Activated CD4-positive, CD25-positive, alpha-beta regulatory T cell treated with anti-CD3 and anti-CD28 coated beads, Interleukin-2, amount 50 U/mL, for 16 hours (primary cell): Measurements from ENCODE around the gene GLMP.
A peak's percentile ranks its signal among the peaks of the same experiment; 100 is the strongest.

ENCODE experiments used
- DNase-seq: peaks from one replicate; pipeline ENCODE4 v3.0.0-alpha.2; 2020; ENCODE audit warnings: low read depth, low spot score

The GLMP gene

DNA sequence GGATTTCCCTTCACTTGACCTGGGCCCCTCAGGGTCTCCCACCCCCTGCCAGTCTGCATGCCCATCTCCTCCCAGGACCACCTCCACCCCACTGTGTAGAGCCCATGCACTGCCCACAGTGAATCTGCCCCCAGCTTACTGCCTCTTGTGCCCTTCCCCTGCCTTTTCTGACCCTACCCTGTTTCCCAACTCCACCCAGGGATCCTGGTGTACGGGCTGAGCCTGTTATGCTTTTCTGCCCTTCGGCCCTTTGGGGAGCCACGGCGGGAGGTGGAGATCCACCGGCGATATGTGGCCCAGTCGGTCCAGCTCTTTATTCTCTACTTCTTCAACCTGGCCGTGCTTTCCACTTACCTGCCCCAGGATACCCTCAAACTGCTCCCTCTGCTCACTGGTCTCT is 9.4 kb downstream of the GLMP start:
- DNase-seq, result no peak

DNA sequence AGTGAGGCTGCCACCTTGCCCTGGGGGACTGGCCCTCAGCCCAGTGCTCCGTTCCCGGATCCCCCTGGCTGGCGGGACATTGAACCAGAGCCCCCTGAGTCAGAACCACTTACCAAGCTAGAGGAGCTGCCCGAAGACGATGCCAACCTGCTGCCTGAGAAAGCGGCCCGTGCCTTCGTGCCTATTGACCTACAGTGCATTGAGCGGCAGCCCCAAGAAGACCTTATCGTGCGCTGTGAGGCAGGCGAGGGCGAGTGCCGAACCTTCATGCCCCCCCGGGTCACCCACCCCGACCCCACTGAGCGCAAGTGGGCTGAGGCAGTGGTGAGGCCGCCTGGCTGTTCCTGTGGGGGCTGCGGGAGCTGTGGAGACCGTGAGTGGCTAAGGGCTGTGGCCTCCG is 10.0 kb downstream of the GLMP start:
- DNase-seq, result no peak

DNA sequence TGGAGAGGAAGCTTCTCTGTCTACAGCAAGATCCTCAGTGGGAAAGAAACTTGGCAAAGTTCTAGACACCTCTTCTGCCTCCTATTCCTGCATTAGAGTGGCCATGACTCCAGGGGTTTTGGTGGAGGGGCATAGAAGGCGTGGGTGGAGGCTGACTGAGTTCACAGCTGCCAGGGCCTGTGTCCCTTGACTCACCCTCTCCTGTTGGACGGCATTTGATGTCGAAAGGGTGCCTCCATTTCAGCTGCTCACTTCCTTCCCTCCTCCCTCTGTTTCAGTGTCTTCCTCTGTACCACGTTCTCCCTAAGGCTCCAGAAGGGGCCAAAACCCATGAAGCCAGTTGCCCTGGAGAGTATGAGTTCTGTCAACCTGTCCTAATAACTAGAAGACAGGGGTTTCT is 10.7 kb downstream of the GLMP start:
- no peak for DNase-seq

DNA sequence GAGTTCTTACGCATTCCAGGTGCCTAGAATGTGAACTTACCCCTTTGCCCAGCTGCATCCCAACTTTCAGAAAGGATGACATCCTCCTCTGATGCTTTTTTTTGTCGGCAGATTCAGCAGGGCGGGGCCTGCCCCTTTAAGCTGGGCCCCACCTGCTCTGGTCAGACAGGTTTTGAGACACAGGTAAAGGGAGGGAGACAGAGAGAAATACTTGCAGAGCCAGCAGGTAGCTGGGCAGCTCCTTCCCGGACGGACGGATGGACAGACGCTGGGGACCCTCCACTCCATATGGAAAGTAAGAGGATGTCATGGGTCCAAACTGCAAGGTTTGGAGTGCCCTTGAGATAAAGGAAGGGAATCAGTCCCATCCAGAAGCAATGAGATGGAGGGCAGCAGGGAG is 11.4 kb downstream of the GLMP start, which contains the start of gene TMEM79:
Gene TMEM79 (plus strand): TSS at position 214 of the 400 bp plus-strand sequence. CDS start 902 bp downstream, outside the sequence.
- DNase-seq, result no peak

DNA sequence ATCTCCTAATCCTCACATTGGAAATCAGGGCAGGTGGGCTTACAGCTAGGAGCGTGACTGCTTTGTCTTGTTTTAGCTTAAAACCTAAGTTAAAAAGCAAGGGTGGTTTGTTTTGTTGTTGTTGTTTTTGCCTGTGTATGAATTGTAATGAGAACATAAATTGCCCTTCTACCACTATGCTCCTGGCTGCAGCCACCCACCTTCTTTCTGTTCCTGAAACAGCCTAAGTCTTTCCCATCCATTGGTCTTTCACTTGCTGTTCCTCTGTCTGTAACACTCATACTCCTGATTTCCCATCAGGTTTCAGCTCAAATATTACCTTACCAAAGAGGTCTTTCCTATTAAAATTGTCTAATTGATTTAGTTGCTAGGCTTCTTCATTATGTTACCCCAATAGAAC is 12.0 kb downstream of the GLMP start:
- DNase-seq, result no peak

DNA sequence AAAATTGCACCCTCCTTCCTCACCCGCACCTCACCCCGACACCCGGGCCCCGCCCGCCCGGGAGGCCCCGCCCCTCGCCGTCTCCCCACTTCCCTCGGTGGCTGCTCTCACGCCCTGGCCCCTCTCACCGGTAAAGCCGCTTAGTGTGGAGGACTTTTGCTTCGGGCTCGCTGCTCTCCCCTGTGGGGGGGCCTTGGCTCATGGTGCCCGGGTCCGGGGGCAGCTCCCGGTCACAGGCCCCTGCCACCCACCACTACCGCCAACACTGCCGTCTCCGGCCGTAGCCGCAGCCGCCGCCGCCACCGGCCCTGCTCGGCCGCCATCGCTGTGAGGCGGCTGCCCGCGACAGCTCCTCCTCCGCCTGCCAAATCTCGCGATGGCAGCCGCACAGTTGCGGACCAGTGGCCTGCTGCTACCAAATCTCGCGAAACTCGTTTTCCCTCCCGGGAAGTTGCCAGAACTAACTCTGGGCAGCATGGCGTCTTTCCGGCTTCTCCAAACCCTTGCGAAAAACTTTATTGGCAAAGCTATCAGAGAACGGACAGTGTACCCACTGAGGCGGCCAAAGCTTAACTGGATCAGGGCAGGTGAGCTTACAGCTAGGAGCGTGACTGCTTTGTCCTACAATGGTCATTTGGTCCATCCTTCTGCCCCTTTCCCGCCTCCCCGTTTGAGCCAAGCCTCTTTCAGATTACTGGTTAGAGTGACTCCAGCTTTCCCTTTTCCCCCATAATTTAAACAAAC is 12.8 kb downstream of the GLMP start, which contains the start of gene SMG5:
Gene SMG5 (minus strand): TSS at position 347 of the 744 bp plus-strand sequence. CDS start 145 bp downstream, at position 202.
- DNase-seq, result peak; percentile 88

DNA sequence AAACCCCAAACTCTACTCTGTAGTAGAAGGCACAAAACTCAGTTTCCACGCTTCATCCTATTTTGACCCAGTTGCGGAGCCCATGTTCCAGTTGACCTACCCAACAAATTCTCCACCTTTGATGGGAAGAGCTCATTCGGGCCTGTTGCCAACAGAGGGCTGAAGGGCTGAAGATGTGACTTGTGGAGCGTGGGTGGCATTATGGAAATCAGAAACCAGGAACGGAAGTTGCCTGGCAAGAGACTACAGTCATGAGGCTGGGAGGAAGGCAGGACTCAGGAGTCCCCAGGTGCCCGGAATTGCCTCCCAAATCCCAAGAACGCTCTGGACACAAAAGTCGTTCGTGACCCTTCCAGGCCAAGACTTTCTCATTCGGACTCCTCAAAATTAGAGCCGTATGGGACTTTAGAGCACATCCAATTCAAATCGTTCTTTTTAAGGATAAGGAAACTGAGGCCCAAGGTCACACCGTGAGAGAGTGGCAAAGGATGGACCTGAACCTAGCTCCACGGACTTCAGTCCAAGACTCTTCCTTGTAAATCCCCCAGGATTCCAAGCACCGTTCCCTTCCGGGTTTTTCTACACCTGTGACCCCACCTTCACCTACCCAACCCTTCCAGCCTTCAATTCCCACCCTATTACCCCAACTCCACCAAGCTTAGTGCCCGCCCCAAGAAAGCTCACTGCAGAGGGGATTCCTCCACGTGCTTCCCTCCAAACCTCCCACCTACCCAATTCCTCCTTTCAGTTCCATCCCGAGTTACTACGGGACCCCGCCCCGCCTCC is 13.6 kb downstream of the GLMP start:
- no peak for DNase-seq

DNA sequence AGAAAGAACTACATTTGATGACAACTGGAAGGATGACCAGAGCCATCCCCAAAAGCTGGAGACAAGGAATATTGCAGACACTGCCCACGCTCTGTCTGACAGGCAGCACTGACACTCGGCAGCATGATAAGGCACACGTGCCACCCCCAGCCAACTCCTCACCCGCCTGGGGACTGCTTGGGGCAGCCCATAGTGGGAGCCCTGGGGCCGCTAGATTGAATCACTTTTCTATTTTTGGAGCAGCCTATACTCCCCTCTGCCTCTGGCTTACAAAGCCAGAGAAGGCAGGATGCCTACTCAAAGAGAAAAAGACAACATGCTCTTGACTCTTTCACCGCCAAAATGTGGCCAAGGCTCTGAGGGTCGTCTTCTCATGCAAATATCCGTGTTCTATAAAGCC is 14.2 kb downstream of the GLMP start:
- no peak for DNase-seq

DNA sequence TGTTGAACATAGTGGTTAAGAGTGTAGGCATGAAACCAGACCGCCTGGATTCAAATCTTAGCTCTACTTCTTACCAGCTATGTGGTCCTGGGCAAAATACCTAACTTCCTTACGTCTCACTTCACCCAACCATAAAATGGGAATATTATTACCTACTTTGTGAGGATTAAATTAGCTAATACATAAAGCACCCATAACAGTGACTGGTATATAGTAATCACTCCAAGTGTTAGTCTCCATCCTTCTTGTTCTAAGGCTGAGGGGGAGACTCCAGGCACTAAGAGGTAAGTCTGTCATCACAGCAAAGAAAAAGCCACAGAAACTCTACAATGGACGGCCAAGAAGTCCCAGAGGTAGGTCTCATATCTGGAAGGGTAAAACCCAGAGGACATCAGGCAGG is 15.6 kb downstream of the GLMP start:
- no peak for DNase-seq

DNA sequence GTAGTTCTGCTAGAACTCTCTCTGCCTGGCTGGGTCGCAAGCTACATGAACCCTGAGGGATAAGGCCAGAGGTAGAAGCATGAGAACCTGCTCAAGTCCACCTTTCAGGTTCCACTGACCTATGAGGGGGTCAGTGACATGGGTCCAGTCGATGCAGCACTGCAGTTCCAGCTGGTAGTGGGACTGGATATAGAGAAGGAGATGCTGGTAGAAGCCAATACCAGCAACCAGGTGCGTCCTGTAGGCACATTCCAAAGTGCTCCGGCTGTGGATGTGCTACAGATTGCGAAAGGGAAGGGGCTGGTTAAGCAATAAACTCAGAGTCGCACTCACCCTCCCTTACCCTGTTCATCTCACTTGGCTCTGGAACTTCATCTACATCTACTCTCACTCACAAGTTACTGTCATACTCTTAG is 18.5 kb downstream of the GLMP start:
- DNase-seq, result no peak

DNA sequence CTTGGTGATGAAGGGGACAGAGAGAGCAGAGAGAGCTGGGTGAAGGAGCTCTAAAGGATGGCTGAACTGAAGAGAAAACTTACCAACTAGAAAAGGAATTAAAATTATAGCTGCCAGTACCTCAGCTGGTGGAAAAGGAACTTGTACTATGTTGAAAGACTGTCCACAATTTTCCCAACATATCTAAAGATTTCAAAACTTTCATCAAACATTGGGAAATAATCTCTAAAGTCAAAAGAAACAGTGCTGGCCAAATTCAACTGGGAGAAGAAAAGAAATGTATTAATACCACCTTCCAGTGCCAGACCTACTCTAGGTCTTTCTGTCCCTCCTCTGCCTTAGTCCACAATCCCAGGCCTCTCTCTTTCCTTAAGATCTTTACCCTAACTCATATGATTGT is 18.9 kb downstream of the GLMP start:
- DNase-seq, result no peak

DNA sequence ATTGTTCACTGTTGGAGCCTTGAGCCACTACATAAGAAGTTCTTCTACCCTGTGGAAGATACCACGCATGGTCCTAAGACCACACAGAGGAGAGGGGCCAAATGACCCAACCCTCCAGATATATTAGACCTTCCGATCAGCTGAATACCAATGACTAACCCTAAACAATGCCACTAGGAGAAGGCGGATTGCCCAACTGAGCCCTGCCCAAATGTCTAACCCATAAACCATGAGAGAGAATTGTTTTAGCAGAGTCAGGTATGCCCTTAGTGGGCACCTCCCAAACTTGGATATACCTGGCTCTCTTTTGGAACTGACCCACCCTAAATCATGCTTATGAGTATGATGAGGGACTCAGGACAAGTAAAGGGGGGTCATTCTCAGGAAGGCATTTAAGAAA is 25.2 kb downstream of the GLMP start:
- DNase-seq, result no peak

DNA sequence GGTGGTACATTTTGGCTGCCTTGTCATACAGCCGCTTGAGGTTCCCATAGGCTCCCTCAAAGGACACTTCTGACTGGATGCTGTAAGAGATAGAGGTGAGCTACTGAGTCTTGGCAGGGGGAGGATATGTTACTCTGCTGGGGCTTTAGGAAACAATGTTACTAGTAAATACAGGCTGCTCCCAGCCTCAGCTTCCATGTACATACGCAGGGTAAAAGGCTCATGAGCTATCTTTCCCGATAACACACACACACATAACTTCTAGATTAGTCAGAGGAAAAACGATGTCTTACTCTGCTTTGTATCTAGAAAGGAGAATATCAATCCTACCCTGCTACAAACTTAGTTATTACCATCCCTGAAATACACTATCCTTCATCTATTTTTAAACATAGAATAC is 27.1 kb downstream of the GLMP start:
- DNase-seq, result no peak

DNA sequence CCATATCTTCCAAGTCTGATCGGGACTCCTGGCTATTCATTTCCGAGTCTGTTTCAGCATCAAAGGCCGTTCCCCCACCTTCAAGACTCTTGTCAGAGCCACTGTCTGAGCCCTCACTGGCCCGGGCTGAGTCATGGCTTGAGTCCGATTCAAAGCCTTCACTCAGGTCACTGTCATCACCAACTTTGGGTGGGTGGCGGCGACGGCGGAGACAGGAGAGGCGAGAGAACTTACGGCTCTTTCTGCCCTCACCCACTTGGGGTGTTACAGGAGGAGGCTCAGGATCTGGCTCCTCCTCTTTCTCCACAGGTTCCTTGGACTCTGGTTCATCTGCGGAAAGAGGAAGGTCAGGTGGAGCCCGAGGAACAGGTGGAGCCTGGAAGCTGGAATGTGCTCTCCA is 29.4 kb downstream of the GLMP start:
- no peak for DNase-seq

DNA sequence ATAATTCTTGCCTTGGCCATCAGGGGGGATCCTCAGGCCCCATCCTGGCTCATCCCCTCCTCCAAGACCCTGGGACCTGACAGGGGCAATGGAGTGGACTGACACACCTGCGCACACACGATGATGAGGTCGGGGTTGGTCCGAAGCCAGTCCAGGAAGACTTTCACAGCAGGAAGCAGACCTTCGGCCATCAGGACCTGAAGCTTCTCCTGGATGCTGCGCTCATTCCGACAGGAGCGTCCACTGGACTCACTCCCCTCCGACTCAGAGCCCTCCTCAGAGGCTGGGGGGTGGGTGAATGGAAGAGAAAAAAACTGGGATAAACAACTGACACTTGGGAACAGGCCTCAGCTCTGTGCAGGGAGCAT is 32.2 kb downstream of the GLMP start:
- DNase-seq, result no peak

DNA sequence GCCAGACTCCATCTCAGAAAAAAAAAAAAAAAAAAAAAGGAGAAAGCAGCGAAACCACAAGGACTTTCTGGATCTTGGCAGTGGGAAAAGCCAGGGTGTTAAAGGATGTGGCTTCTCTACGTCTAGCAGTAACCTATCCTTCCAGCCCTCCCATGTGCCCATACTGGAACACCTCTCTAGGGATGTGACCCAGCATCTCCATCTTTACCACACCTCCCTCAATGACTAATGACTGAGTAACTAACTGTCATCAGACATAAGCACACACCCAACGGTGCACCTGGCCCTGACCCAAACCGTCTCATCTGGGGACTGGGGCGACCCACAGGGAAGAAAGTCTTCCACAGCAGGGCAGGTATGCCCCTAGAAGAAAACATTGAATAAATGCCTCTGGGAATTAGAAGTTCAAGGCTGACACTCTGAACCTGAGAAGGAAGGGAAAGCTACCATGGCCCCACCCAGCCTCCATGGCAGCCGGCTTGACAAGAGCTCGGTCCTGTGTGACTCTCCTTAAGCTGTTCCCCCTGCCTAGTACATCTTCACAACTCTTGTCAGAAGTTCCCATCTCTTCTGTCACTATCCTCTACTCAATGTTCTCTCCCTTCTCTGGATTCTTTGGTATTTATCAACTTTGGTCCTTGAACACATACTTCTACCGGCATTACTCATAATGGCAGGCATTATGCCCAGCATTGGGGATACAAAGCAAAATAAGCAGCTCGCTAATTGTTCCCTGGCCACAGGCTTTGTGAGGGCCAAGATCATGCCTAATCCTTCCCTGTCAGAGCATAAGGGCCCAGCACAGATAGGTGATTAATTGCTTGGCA is 32.8 kb downstream of the GLMP start:
- DNase-seq, result no peak

DNA sequence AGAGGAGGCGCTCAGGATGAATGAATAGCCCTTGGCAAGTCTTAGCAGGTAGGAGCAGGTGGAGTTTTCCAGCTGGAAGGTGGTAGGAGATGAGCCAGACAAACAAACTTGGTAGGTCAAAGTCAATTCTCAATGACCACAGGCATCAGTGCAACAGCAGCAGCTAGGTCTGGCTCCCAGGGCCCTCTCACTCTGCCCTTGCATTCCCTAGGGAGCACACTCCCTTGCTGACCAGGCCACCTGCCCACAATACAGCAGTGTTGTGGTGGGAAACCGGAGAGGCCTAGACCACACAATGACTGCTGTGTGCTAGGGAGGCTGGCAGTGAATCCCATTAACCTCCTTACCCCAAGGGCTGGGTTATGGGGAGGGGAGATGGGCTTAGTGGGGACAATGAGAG is 34.6 kb downstream of the GLMP start:
- DNase-seq, result no peak

DNA sequence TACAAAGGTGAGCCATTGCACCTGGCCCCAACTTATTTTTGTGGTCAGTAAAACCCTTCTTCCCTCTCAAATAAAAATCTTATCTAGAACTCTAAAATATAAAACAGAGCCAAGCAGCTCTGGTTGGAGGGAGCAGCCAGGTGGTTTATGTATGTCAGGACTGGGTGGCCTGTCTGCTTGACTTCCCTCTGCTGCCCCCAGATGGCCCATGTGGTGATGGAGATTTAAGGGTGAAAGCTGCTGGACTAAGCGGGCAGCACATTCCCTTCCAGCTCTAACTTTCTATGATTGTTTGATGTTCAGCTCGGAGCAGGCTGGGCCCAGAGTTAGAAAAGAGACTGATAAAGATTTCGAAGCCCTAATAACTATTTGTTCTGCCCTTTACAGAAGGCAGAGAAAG is 35.7 kb downstream of the GLMP start:
- DNase-seq, result no peak

DNA sequence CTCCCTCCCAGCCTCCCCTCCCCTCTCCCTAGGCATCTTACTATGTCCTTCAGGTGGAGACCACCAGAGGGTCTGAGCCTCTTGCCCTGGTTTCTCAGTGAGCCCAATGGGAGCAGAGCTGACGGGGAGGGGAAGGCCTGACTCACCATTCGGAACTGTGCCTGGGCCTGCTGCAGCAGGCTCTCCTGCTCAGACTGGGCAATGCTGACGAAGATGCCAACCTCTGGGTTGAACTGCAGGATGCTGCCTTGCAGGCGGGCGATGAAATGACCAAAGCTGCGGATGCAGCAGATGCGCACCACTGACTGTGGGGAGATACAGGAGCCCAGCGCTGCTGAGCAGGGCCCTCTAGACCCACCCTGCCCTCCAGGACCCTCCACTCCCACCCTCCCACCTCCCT is 36.6 kb downstream of the GLMP start:
- DNase-seq, result no peak

DNA sequence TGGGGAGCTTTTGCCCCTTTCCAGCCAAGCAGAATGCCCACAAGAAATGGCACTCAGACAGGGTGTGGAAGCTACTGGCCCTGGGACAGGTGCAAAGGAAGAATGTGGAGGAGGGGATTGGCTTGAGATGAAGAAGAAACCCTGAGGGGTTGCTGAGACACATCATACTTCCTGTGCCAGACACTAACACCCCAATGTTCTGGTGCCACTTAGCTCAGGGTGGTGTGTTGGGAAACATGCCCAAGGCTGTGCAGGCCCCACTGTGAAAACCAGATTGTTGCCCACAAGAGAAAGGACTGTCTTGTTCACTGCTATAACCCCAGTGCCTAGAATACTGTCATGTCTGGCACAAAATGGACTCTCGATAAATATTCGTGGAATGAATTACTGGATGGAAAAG is 37.8 kb downstream of the GLMP start:
- DNase-seq, result no peak

DNA sequence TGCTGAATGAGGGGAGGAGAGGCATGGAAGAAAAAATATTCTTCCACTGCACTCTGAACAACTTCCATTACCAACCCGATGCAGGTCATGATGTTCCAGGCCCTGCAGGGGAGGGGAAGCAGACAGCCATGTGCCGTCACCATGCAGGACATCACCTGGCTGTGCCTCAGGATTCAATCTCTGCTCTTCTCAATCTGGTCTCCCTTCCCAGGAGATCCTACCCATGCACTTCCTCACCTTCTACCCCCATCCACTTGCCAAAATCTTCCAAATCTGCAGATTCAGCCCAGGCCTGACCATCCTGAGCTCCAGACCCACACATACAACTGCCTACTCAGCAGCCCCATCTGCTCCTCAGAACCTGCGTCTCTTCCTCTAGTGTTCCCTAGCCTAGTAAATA is 41.8 kb downstream of the GLMP start:
- no peak for DNase-seq

DNA sequence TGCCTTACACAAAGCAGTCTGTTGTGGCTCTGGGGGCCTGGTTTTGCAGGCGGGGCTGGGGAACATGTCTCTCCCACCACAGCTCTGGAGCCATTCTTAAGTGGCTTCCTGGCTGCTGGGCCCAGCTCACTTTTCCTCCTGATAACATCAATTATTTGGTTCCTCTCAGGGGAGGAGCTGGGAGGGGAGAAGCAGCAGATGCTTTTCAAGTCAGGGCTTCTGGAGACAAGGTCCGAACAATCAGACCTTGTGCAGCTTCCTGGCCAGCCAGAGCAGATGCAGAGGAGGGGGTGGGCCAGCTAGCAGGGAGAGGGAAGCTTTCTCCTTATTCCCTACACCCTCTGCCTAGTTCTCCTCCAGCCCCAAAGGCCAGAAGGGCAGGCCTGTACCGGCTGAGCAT is 44.0 kb downstream of the GLMP start:
- DNase-seq, result no peak
